ENCODE results near the gene TPRN.

TPRN gene

GRCh38 chr9:137143459-137143858 is 57.1 kb downstream of the TPRN start:
- DNase-seq (ENCODE audit: low spot score): no peak

GRCh38 chr9:137141976-137142936 is 58.3 kb downstream of the TPRN start:
- no peak for DNase-seq (ENCODE audit: low spot score)
